IMR-90 (cell line): ENCODE measurements around the gene ATG7.

ENCODE experiments used
- POLR2A ChIP-seq: IDR thresholded peaks from 2 replicates; pipeline ENCODE4 v1.6.1; 2012; ENCODE audit warnings: mild to moderate bottlenecking, low read depth, low read length
- RAD21 ChIP-seq: IDR thresholded peaks from 2 replicates; pipeline ENCODE4 v1.6.1; 2012; ENCODE audit warnings: low read length, improper control_type of control experiment
- USF2 ChIP-seq: fragments of 150-350 bp; IDR thresholded peaks from 2 replicates; pipeline ENCODE4 v1.6.1; 2017; ENCODE audit warnings: mild to moderate bottlenecking, antibody characterized with exemption, low read length, low read depth
- TF ChIP-seq, protein P1 (sequence below): conservative IDR thresholded peaks from 2 replicates; pipeline ENCODE4 v1.5.1; 2012; ENCODE audit warnings: mild to moderate bottlenecking, low read depth, low read length, improper control_type of control experiment

GRCh38 chr3:11582191-11582968, 310.2 kb downstream of the ATG7 start:
- TF ChIP-seq, protein P1, sequence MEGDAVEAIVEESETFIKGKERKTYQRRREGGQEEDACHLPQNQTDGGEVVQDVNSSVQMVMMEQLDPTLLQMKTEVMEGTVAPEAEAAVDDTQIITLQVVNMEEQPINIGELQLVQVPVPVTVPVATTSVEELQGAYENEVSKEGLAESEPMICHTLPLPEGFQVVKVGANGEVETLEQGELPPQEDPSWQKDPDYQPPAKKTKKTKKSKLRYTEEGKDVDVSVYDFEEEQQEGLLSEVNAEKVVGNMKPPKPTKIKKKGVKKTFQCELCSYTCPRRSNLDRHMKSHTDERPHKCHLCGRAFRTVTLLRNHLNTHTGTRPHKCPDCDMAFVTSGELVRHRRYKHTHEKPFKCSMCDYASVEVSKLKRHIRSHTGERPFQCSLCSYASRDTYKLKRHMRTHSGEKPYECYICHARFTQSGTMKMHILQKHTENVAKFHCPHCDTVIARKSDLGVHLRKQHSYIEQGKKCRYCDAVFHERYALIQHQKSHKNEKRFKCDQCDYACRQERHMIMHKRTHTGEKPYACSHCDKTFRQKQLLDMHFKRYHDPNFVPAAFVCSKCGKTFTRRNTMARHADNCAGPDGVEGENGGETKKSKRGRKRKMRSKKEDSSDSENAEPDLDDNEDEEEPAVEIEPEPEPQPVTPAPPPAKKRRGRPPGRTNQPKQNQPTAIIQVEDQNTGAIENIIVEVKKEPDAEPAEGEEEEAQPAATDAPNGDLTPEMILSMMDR = no peak
- TF ChIP-seq POLR2A (no peak), RAD21 (no peak), USF2 (no peak)
